Measurements from ENCODE around the gene TMEM123.

TMEM123 gene

DNA sequence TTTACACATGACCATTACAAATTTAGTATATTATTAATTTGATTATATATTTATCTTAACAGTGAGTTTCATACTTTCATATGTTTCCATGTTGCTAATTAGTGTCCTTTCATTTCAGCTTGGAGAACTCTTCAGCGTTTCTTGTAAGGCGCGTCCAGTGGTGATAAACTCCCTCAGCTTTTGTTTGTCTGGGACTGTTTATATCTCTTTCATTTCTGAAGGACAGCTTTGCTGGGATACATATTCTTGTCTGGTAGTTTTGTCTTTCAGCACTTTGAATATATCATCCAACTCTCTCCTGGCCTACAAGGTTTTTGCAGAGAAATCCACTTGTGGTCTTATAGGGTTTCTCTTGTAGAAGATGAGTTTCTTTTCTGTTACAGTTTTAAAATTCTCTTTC is 93.2 kb downstream of the TMEM123 start:
- no peak for DNase-seq (ENCODE audit: low read depth)

- DNase-seq (ENCODE audit: low read depth), result no peak
These were observed 95.4 kb downstream of the TMEM123 start for GRCh38 chr11:102357116-102357515.

GRCh38 chr11:102347462-102348370 is 104.8 kb downstream of the TMEM123 start:
- peak; percentile 52 for DNase-seq (ENCODE audit: low read depth)

GRCh38 chr11:102346748-102347461 is 105.7 kb downstream of the TMEM123 start, which contains the start of gene BIRC2:
Gene BIRC2, plus strand, starts transcription at chr11:102347214. Its CDS starts 2,641 bp downstream, at chr11:102349855.
- DNase-seq (ENCODE audit: low read depth), result peak; percentile 96

DNA sequence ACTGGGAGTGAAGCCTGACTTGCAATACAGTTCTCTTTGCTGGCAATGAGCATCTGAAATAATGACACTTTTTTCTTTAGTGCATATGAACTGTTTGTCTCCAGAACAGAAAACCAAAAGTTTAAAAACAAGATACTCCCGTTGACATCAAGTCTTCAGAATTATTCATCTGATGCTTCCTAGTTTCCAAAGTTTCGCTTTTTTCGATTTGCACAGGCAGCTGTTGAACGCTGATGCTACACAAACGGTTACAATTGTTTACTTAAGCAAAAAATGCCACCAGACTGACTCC is 106.2 kb downstream of the TMEM123 start:
- no peak for DNase-seq (ENCODE audit: low read depth)
